Astrocyte of the spinal cord (primary cell): ENCODE results near the gene ABCC10.

ENCODE experiments used
- DNase-seq: peaks from one replicate; pipeline ENCODE4 v3.0.0; 2011; ENCODE audit warnings: low read depth, low spot score
- H3K4me3 ChIP-seq: 2 replicates; pipeline ENCODE4 v1.5.1; 2011; ENCODE audit warnings: low read depth, mild to moderate bottlenecking, low read length, moderate library complexity
- CTCF ChIP-seq: IDR thresholded peaks from 2 replicates; pipeline ENCODE4 v1.5.1; 2012; ENCODE audit warnings: low read depth, mild to moderate bottlenecking, low read length, inconsistent platforms
- in situ Hi-C: cut with HindIII; loops from 2 replicates; pipeline ENCODE4 v1.10.0; 2017; ENCODE audit warnings: low sequenced_read_pairs

Gene ABCC10

GRCh38 chr6:43396408-43397149, 30.8 kb upstream of the ABCC10 start:
- no peak for DNase-seq
- TF ChIP-seq CTCF = no peak
- in situ Hi-C loops = no loop called here
- H3K4me3 ChIP-seq = no peak overlapping the region

GRCh38 chr6:43399932-43400487, 27.3 kb upstream of the ABCC10 start:
- no peak overlapping the region for H3K4me3 ChIP-seq
- TF ChIP-seq CTCF = no peak
- in situ Hi-C loops = no loop called here
- DNase-seq = no peak

- TF ChIP-seq CTCF = no peak
- in situ Hi-C loops = no loop called here
Observed at GRCh38 chr6:43401730-43402129, 25.6 kb upstream of the ABCC10 start.

GRCh38 chr6:43402820-43403219, 24.5 kb upstream of the ABCC10 start:
- DNase-seq = no peak
- no peak overlapping the region for H3K4me3 ChIP-seq
- TF ChIP-seq CTCF = no peak
- in situ Hi-C loops = no loop called here

More at GRCh38 chr6:43401730-43402129, 25.6 kb upstream of the ABCC10 start:
- H3K4me3 ChIP-seq = no peak overlapping the region
- DNase-seq = no peak

GRCh38 chr6:43405354-43405753, 22.0 kb upstream of the ABCC10 start:
- no peak for TF ChIP-seq CTCF
- DNase-seq = no peak
- H3K4me3 ChIP-seq = no peak overlapping the region
- in situ Hi-C loops = no loop called here

- in situ Hi-C loops = no loop called here
- no peak for DNase-seq
- no peak for TF ChIP-seq CTCF
- H3K4me3 ChIP-seq = no peak overlapping the region
Observed at GRCh38 chr6:43407296-43407695, 20.0 kb upstream of the ABCC10 start.
